ELF-1 (cell line): ENCODE data around the gene SBNO1.
"Not testable (repeated sequence)": the region's sequence is repeated elsewhere in the genome, so short reads cannot be mapped to it uniquely, and the experiment has no call there.

ENCODE experiments used
- DNase-seq: peaks from one replicate; pipeline ENCODE4 v3.0.0-alpha.2; 2016; ENCODE audit warnings: low read depth, low spot score

SBNO1 gene

GRCh38 chr12:123364532-123365024, at the start of gene SBNO1:
Gene SBNO1 (minus strand): TSS chr12:123364847. CDS start chr12:123350441, 14,406 bp downstream.
- DNase-seq: peak; percentile 70

- DNase-seq: no peak
Measured at GRCh38 chr12:123410041-123410412, 45.4 kb upstream of the SBNO1 start.

- not testable (repeated sequence) for DNase-seq
Measured at GRCh38 chr12:123409284-123410040, 44.8 kb upstream of the SBNO1 start.

- not testable (repeated sequence) for DNase-seq
Measured at GRCh38 chr12:123408619-123409018, 44.0 kb upstream of the SBNO1 start.

- DNase-seq: not testable (repeated sequence)
Measured at GRCh38 chr12:123407934-123408333, 43.3 kb upstream of the SBNO1 start.

- not testable (repeated sequence) for DNase-seq
Measured at GRCh38 chr12:123407269-123407668, 42.6 kb upstream of the SBNO1 start.

GRCh38 chr12:123404581-123404980, 39.9 kb upstream of the SBNO1 start:
- DNase-seq: no peak

GRCh38 chr12:123401753-123402683, 37.4 kb upstream of the SBNO1 start:
- DNase-seq: peak; percentile 89

- no peak for DNase-seq
Measured at GRCh38 chr12:123399255-123399617, 34.6 kb upstream of the SBNO1 start.

- DNase-seq: no peak
Measured at GRCh38 chr12:123398550-123399254, 34.1 kb upstream of the SBNO1 start.

GRCh38 chr12:123398177-123398549, 33.5 kb upstream of the SBNO1 start:
- no peak for DNase-seq

GRCh38 chr12:123397400-123397799, 32.8 kb upstream of the SBNO1 start:
- no peak for DNase-seq

- no peak for DNase-seq
Measured at GRCh38 chr12:123396954-123397353, 32.3 kb upstream of the SBNO1 start.

- DNase-seq: no peak
Measured at GRCh38 chr12:123396543-123396942, 31.9 kb upstream of the SBNO1 start.

GRCh38 chr12:123395236-123395635, 30.6 kb upstream of the SBNO1 start:
- no peak for DNase-seq

GRCh38 chr12:123393747-123394146, 29.1 kb upstream of the SBNO1 start:
- DNase-seq: no peak

GRCh38 chr12:123391546-123392343, 27.1 kb upstream of the SBNO1 start:
- no peak for DNase-seq

- no peak for DNase-seq
Measured at GRCh38 chr12:123390498-123391426, 26.1 kb upstream of the SBNO1 start.

- DNase-seq: peak; percentile 72
Measured at GRCh38 chr12:123389560-123390351, 25.1 kb upstream of the SBNO1 start.
